LNCaP clone FGC (cell line): Measurements from ENCODE around the gene STIM1.

ENCODE experiments used
- DNase-seq: peaks from one replicate; pipeline ENCODE4 v3.0.0-alpha.2; 2011; ENCODE audit warnings: low read depth
- H3K4me3 ChIP-seq: 2 replicates; pipeline ENCODE4 v1.5.1; 2011; ENCODE audit warnings: mild to moderate bottlenecking, low read depth, low read length, control low read depth
- TF ChIP-seq, protein P1 (sequence below): IDR thresholded peaks from 2 replicates; pipeline ENCODE4 v1.5.1; 2012; ENCODE audit warnings: mild to moderate bottlenecking; ENCODE audit not compliant: control insufficient read depth, insufficient read depth; ENCODE audit errors: extremely low read depth

The STIM1 gene

DNA sequence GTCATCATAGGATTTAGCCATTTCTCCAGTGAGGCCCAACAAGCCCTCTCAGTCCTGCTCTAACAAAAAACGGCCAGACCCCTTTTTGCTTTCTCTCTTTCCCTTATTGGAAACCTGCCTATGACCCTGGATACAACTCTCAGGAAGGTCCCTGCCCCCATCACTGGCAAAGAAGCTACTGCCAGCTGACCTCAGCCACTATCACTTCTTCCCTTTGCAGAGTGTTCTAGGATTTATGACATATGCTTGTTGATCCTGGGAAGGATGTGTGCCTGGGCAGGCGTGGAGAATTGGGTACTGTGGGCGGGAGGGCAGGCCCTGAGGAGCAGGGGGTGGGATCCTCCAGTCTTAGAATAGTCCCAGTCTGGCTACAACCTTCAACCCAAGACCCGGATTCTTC, 39.6 kb upstream of the STIM1 start:
- no peak for DNase-seq
- TF ChIP-seq, protein P1, sequence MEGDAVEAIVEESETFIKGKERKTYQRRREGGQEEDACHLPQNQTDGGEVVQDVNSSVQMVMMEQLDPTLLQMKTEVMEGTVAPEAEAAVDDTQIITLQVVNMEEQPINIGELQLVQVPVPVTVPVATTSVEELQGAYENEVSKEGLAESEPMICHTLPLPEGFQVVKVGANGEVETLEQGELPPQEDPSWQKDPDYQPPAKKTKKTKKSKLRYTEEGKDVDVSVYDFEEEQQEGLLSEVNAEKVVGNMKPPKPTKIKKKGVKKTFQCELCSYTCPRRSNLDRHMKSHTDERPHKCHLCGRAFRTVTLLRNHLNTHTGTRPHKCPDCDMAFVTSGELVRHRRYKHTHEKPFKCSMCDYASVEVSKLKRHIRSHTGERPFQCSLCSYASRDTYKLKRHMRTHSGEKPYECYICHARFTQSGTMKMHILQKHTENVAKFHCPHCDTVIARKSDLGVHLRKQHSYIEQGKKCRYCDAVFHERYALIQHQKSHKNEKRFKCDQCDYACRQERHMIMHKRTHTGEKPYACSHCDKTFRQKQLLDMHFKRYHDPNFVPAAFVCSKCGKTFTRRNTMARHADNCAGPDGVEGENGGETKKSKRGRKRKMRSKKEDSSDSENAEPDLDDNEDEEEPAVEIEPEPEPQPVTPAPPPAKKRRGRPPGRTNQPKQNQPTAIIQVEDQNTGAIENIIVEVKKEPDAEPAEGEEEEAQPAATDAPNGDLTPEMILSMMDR = no peak
- no peak overlapping the region for H3K4me3 ChIP-seq

DNA sequence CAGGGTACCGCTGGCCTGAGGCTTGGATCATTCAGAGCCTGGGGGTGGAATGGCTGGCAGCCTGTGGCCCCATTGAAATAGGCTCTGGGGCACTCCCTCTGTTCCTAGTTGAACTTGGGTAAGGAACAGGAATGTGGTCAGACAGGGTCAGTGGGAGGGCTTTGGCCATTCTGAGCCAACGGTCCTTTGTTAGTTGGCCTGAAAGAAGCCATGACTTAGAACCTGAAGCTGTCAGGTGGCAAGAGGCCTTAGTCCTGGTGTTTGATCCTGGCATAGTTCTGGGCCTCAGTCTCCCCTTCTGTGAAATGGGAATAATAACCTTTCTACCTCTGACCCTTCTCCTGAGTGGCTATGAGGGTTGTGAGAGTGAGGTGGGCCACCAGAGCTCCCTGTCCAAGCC, 38.8 kb upstream of the STIM1 start:
- DNase-seq = no peak
- TF ChIP-seq, protein P1 = no peak
- no peak overlapping the region for H3K4me3 ChIP-seq

DNA sequence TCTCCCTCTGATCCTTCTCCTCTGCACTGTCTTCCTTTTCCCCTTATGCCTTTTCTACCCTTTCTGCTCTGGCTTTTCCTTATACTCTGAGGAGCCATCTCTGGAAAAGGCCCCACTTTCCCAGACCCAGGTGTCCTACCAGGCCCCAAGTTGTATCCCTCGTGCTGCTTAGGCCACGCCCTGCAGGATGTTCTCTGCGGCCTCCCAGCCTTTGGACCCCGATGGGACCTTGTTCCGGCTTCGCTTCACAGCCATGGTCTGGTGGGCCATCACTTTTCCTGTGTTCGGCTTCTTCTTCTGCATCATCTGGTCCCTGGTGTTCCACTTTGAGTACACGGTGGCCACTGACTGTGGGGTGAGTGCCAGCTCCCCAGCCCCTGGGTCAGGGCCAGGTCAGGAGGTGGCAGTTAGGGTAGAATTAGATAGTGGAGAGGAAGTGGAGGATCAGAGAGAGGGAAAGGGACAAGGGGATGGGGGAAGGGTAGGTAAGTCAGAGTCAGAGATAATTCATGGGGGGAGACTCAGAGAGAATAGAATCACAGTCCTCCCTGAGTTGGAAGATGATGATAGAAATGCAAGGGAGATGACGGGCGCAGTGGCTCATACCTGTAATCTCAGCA, 38.2 kb upstream of the STIM1 start:
- TF ChIP-seq, protein P1 = no peak
- no peak overlapping the region for H3K4me3 ChIP-seq
- no peak for DNase-seq

DNA sequence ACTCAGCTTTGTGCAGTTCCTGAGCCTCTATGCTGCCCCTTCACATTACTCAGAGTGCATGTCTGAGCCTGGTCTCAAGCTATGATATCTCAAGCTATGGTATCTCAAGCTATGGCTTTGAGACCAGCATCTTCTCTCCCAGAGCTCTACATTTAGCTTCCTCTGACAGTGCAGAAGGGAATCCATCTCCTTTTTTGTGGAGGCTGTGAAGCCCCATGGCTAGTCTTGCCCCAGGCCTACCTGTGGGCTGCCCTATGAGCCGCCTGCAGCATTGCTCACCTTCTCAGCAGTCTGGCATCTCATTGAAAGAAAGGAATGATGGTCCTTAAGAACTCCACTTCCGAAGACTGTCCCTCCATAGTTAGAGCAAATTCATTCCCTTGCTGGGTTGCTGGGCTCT, 34.5 kb upstream of the STIM1 start:
- no peak for DNase-seq
- TF ChIP-seq, protein P1 = no peak
- no peak overlapping the region for H3K4me3 ChIP-seq

DNA sequence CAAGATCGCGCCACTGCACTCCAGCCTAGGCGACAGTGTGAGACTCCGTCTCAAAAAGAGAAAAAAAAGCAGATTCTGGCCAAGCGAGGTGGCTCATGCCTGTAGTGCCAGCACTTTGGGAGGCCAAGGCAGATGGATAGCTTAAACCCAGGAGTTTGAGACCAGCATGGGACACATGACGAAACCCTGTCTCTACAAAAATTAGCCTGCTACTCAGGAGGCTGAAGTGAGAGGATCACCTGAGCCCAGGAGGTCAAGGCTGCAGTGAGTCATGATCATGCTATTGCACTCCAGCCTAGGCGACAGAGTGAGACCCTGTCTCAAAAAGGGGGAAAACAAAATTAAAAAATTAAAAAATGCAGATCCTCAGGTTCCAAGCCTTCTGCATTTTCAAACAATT, 33.2 kb upstream of the STIM1 start:
- no peak for DNase-seq
- TF ChIP-seq, protein P1 = no peak
- H3K4me3 ChIP-seq = no peak overlapping the region

DNA sequence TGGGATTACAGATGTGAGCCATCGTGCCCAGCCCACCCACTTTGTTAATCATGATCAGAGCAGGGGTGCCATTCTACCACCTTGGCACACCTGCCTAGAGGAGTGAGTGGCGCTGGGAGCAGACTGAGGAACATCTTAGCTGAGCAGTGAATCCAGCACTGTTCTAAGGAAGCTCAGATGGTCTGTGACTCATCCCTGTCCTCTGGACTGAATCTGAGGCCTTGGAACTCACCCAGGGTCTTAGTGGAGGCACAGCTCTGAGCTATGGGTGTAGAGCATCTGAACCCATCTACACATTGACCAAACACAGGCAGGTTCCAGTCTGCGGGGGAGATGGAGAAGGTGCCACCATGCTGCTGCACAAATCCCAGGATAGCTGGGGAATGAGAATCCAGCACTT, 32.2 kb upstream of the STIM1 start:
- H3K4me3 ChIP-seq = no peak overlapping the region
- TF ChIP-seq, protein P1 = no peak
- no peak for DNase-seq
